Renal pelvis (tissue), 4 donors: ENCODE results near the gene MOB3B. TPM values are rescaled to one million over a fixed set of nuclear protein-coding genes. Genes with fewer than 3 reads are reported as not detected.
"Not testable (repeated sequence)": the region's sequence is repeated elsewhere in the genome, so short reads cannot be mapped to it uniquely, and the experiment has no call there.

Experiments
- DNase-seq: peaks from one replicate; pipeline ENCODE4 v3.0.0-alpha.2; 2013
- polyA plus RNA-seq, 3 donors: library from polyadenylated mRNA; unstranded; fragments of 120-200 nt; gene quantifications; one replicate each; pipeline ENCODE4 v1.2.1, GENCODE V29; 2013; ENCODE audit not compliant: insufficient read length in 3 of 3

The MOB3B gene
- polyA plus RNA-seq, 3 donors: 22.2 to 25.4 (median 23.7) TPM

DNA sequence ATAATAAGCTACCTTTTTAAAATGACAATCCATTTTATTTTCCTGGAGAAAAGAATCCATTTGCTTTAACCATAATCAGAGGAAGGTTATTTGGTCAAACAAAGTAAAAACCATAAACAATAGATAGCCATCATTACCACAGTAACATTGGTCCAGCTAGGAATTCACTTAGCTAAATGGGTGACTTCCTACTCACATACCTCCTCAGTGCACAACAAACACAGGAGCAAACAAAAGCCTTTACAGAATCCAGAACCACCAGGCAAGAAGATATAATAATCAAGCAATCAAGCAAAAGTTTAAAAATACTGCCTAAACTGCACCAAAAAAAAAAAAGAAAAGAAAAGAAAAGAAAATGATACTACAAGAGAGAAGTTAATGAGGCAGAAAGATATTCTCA, 6.5 kb downstream of the MOB3B start:
- no peak for DNase-seq

DNA sequence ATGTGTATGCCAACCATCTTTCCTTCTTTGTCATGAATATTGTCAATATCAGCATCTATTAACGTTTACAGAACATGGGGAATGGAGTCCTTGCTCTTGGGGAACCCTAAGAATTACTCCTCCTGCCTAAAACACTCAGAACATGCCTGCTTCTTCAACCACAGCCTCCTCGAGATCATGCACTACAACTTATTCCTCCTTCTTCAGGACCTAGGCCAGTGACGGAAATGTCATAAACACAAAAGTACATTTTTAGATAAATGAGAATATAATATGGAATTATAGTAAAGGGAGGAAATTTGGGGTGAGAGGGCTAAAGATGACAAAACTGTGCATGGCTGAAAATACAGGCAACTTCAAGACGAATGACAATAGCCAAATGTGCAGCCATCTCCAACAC, 8.6 kb downstream of the MOB3B start:
- no peak for DNase-seq

DNA sequence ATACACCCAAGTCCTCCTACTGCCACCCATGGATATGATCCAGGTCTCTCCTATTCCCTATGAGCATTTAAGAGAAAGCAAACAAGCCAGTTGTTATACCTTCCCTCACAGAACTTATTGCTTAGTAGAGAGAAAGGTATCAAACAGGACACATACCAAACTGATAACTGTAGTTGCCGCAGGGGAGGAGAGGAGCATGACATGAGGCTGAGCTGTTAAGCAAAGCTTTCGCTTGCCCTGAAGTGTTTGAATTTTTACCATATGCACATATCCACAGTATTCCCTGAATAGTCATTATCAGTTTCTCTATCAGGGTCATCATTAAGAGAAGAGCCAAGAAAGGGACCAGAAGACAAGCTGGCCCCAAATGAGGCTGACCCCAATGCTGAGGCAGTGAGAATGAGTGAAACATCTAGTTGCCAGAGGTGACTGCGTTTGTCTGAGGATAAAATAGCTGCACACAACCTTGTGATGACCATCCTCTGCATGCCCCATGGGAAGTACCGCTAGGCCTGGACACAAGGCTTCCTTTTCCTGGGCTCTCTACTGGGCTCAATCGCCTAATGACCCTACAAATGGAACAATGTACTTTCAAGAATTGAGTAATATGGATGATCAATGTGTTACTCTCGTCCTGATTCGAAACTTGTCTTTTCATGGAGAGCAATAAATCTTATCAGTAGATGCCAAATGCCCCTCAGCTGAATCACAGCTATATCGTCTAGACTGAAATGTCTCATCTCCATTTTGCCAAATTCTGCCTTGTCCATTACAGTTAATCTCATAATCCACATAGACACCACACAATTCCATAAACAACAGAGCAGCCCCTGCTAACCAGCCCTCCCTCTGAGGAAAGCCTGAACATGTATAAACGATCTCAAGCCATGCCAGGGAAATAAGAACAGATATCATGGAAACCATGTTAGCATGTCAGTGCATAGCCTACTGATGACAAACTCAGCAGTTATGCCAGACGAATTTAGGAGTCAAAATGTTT, 9.8 kb downstream of the MOB3B start:
- DNase-seq: no peak

DNA sequence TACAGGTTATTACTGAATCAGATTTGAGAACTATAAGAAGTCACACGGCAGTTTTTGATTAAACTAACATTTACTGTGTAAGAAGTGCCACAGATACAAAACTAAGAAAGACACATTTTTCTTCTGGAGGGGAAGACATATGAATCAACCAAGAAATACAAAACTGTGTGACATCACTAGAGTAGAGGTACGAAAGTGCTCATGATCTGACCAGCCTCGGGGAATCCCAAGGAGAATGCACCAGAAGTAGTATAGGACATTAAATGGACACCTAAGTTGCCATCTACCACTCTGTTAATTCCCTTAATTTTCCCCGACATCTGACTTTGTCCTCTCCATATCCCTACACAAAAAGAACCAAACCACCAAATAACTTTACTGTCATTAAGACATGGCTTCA, 10.8 kb downstream of the MOB3B start:
- DNase-seq: no peak

DNA sequence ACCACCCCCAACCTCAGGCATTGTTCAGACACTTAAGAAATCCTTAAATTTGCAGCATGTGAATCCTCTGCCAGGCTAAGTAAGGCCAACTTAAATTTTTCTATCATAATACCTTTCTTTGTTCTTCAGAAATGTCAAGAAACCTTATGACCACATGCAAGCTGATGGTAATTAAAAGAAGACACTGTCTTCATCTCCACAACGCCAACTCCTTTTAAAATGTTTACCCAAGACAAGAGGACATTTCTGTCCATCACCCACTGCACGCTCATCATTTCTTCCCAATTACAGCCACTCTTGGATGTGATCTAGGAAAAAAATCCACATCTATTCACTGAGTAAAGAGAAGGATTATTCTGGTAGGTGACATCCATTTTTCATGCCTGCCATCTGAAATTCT, 11.6 kb downstream of the MOB3B start:
- no peak for DNase-seq

DNA sequence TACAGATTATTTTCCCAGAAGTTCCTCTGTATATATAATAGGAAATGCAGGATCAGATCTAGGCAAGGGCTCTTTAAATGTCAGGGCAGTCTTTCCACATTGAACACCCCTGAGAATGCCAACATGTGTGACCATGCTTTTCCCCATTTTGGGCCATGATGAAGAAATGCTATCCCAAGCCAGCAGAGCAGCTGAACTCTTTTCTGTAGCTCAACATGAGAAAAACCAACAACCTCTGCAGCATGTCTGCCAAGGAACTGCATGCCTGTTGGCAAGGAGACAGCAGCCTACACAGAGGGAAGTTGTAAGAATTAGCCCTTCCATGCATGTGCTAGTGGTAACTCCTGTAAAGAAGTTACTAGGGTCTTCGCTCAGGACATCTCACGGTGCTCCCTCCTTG, 15.1 kb downstream of the MOB3B start:
- DNase-seq: no peak

DNA sequence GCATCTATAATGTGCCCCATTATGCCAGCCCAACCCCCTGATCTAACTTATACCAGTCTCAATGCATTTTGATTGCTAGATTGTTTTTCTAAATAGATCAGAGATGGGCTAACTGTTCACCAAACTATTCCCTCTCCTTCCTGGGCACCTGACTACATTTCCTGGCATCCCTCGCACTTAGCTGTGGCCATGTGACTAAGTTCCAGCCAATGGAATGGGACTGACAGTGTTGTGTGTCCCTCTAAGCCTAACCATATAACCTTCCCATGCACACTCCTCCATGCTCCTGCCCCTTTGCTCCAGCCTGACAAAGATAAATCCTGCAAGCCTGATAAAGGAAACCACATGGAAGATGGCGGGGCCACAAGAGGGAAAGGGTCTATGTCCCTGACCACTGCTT, 17.8 kb downstream of the MOB3B start:
- DNase-seq: no peak

DNA sequence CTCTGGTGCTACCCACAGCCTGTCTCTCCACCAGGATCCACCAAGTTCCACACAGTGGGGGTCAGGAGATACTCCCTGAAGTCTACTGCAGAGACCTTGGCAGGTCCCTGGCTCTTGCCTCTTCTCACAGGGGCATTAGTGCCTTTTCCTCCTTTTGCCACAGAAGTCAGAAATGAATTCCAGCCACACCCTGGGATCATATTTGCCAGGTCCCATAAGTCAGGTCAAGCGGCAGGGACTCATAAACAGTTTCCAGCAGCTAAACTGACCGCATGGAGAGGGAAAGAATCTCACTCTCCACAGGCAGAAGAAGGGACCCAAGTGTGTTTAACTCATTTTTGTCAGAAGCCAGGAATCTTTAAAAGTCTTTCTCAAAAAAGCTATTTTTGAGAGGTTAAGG, 18.8 kb downstream of the MOB3B start:
- DNase-seq: no peak

DNA sequence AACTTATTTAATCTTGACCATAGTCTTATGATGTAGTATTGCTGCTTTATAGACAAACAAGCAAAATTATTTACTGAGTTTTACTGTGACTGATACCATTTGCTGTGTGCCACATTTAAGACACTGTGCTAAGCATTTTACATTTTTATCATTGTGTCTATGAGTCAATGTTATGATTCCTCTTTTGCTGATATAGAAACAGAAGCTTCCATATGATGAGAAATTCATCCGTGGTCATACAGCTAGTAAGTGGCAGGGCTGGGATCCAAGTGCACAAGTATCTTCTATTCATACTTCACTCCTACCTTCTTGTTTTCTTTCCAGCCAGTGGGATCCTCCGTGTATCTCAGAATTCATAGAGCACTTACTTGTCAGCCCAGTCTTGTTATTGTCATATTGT, 22.6 kb downstream of the MOB3B start:
- no peak for DNase-seq

DNA sequence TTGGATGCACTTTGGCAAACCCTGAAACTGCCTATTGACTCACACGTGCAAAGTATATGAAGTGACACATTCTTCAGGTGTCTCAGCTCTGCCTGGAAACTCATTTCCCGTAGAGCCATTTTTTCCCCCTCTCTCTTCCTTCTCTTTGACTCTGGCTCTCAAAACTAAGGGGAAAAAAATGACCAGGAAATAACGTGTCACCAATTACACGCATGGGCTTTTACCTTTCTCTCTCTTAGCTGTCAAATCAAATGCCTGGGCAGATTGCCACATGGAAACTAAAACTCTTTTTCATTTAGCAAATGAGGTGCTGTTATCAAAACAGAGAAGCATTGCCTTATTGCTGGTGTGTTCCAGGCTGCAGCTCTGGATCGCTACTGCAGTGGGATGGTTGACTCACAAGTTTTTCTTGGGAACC, 23.9 kb downstream of the MOB3B start:
- DNase-seq: no peak

DNA sequence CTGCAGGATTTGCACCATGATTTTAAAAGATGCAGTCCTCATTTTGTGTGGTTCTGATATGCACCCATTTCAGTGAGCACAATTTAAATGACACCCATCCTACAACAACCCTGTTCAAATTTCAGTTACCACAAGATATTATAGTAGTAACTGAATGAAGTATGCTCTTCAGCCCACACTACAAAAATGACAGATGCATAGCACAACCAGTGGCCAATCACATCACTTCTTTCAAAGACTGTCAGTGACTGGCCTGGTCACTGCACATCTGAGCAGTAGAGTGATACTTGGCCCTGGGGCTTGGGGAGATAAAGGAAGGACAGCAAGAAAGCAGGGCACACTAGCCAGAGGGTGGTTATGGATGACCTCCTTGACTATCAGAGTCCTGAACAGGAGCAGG, 25.4 kb downstream of the MOB3B start:
- no peak for DNase-seq

DNA sequence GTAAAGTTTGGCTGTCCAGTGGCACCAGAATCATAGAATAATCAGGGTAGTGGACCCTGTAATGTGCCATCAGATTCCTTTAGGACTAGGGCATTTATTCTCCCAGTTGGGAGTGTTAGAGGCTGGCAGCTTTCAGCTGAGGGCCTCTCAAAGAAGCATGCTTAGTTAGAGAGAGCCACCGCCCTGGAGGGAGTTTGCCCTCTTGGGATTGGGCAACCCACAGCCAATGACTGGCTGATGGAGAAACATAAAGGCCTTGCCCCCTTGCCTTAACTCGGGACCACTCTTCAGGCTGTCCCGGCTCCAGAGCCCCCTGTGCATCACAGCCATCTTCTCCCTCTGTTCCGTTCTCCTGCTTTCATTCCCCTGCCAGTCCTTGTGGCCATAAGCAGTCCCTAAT, 26.0 kb downstream of the MOB3B start:
- no peak for DNase-seq

DNA sequence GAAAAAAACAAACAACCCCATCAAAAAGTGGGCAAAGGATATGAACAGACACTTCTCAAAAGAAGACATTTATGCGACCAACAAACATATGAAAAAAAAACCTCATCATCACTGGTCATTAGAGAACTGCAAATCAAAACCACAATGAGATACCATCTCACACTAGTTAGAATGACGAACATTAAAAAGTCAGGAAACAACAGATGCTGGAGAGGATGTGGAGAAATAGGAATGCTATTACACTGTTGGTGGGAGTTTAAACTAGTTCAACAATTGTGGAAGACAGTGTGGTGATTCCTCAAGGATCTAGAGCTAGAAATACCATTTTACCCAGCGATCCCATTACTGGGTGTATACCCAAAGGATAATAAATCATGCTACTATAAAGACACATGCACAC, 28.7 kb downstream of the MOB3B start:
- not testable (repeated sequence) for DNase-seq

DNA sequence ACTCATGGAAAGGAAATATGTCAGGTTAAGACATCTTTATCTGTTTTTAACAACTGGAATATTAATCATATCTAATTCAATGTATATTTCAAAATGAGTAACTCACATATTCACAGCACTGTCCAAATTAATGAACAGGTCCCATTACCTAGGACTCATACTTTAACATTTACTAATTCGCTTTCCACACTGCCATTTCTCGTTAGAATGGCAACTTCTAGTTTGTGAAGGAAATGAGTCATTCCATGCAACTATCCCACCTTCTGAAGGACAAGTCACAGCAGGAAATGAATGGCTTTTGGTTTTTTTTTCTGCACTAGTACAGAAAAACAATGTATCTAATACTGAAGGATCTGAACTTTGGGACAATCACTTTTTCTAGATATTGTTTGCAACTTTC, 30.2 kb downstream of the MOB3B start:
- DNase-seq: no peak

DNA sequence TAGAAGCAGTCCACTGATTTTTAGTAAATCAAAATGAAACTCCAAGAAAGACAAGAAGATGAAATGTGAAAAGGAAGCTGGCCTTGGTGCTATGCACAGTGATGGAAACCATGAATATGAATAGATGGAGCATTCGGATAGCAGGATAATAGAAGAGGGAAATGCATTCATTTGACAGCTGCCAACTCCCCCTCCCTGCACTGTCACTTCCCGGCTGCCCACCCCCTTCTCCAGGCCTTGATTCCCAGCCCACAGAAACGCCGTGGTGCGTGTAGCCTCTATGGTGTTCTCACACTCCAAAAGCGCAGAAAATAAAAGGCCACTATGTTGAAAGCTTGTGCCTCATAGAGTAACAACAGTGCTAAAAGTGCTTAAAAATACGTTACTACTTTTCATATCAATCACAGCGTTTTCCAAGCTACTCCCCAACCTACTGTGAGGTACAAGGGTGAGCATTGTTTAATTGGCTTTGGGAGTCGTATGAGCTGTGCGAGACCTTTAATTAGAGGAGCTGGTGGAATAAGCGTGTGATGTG, 31.7 kb downstream of the MOB3B start:
- no peak for DNase-seq

DNA sequence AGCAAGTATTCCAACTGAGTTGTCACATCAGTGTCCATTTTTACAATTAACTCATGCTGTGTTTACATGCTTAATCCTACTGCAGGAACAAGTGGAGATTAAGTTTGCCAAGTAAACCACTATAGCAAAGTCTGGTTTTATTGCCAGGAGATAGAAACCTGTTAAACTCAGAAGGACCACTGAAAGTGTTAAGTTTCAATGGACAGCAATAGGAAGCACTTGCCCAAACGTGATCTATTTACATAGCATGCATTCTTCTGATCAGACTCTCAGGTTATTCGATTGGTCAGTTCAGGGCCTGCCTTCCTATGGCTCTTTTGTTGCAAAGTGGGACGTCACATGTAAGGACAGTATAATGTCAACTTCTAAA, 33.5 kb downstream of the MOB3B start:
- no peak for DNase-seq

DNA sequence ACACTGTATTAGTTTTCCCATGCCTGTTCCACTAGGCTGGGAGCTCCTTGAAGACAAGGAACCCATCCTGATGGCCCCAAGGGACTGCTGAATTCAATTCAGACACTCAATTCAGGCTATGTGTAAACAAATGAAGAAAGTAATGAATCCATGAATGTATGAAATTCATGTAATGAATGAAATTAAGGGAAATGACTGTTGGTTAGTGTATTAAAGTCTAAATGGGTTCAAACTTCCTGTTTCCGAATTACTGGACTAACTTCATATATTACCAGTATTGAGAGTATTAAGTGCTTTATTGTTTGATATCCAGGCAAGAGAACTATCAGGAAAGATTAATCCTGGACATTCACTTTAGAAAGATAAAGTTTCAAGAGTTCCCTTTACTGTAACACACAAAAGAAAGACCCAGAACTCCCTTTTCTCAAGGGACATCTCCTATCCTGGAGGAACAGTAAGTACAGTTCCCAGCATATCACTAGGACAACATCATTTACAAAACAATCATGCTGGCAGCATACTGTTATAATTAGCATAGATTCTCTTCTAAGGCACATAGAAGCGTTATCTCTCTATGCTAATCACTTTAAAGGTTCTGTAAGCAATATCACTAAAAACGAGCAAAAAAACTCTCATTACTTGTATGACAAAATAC, 34.0 kb downstream of the MOB3B start:
- DNase-seq: no peak

DNA sequence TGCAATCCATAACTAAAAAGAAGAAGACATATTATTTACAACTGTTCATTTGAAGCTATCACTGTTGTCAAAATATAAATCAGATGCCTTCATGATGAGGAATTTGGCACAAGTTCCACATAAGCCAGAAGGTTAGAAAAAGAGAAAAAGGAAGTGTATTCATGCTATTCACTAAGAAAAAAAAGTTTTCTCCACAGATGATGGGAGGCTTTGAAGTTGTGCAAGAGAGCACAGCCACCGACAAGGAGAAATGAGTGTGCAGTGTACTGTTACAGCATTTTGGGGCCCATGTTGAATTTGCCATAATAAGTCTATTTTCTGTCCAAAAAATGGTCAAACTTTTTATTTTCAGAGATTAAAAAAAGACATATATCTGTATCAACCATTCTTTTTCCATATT, 38.5 kb downstream of the MOB3B start:
- no peak for DNase-seq

DNA sequence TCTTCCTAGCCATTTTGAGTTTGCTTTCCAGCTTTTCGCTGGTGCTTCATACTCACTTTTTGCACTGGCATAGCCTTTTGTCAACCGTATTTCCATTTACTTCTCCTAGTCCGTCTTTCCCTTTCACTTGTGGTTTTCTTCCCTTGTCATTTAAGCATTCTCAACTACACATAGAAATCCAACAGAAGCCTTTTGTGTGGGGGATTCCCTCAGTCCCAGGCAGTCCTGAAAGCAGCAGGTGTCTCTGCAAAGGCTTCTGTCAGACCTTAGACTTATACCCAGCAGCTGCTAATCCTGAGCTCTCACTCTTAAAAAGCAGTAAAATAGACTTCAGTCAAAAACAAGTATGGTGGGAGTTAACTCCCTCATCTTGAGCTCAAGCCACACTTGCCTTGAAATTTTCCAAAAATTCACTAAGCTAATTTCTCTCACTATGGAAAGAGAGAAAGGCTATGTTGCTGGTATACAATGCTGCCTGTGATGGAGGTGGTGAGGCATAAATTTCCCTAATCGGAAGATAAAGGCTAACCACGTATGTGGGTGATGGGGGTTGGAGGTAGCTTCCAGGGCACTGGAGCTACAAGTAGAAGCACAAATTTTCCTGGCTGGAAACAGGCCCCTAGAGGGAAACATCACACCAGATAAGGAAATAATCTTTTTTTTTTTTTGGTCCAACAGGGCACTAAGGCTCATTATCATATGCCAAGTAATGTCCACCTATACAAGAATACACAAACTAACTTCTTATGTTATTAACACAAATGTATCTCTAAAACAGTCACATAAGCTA, 40.3 kb downstream of the MOB3B start:
- no peak for DNase-seq

DNA sequence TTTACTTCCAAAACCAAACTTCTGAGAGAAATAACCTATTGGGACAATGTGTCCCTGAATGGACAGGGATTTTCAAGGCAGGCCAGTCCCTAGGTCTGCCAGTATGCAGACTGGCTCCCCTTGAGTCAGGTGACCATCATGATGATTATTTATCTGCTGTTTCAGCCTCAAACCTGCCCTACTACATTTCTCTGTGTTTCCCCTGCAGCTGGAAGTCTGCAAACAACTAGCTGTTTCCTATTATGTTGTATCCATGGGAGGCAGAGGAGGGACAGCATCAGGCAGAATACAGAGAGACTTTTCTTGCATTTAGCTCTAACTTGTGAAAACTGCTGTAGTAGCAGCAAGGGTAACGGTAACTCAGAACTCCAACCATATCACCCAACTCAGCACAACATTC, 41.7 kb downstream of the MOB3B start:
- DNase-seq: no peak

DNA sequence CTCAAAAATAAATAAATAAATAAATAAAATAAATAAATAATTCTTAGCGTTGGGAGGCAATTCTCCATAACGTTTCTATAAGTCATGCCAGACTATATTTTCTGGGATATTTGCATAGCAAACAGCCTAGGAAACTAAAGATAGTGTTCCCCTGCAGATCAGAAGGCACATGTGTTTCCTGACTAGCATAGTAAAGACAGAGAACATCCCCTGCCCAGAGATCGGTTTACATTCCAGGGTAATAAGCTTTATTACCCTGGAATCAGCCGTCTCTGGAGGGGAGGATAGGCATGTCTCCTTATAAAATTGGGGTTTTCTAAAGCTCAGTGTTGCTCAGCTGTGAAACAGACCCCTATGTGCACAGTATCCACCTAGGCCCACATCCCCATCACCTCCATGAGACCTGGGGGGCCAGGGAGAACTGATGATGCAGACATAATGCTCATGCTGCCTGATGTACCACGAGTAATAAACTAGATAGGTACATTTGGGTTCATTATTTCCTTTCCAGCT, 42.4 kb downstream of the MOB3B start:
- no peak for DNase-seq

DNA sequence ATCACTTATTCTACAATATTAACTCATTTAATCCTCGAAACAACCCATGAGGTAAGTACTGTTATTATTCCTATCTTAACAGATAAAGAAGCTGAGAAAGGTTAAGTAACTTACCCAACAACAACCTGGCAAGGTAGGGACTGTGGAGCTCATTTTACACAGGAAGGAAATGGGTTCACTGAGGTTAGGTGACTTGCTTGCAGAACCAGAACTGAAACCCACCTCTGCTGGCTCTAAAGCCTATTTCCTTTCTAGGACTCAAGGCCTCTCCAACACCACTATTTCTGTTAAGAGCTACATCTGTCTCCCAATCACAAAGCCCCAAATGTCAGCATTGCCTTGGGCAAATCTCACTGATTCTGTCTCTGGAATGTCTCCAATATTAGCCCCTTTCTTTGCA, 44.5 kb downstream of the MOB3B start:
- no peak for DNase-seq
